H1 (cell line): Measurements from ENCODE around the gene MAN2A1. TPM values are rescaled to one million over a fixed set of nuclear protein-coding genes. Genes with fewer than 3 reads are reported as not detected.
A peak's percentile ranks its signal among the peaks of the same experiment; 100 is the strongest.

Source experiments
- CTCF ChIA-PET: fragments of 300-600 bp; sonication (Branson Sonifier 250); formaldehyde crosslinking; loops from one replicate; lab custom pipeline; 2021; ENCODE audit not compliant: partially characterized antibody; lab: Charles Lee
- POLR2A ChIA-PET: fragments of 300-600 bp; sonication (Branson Sonifier 250); formaldehyde crosslinking; loops from one replicate; lab custom pipeline; 2021; ENCODE audit warnings: inconsistent platforms; ENCODE audit not compliant: partially characterized antibody; lab: Charles Lee
- DNase-seq, 2 experiments: peaks; one replicate each; pipeline versions ENCODE4 v3.0.0 to v3.0.0-alpha.2; 2010 to 2022; ENCODE audit warnings: low spot score in 2 of 2, low read depth in 1 of 2, mixed read lengths in 1 of 2
- FAIRE-seq: peaks from 2 replicates; lab custom pipeline; 2011; peaks lifted over from hg19 to GRCh38; lab: Jason Lieb, UNC
- H2AFZ ChIP-seq: 2 replicates; pipeline ENCODE4 v1.8.1; 2012; ENCODE audit warnings: low read length, inconsistent platforms
- H2AK5ac ChIP-seq: 2 replicates; pipeline ENCODE4 v1.6.1; 2013; ENCODE audit warnings: low read depth, low read length
- H2BK120ac ChIP-seq: replicated peaks from 2 replicates; pipeline ENCODE3; 2013; ENCODE audit warnings: low read depth, low read length, inconsistent platforms
- H2BK12ac ChIP-seq: 2 replicates; pipeline ENCODE4 v1.6.1; 2013; ENCODE audit warnings: low read depth, low read length
- H2BK15ac ChIP-seq: 2 replicates; pipeline ENCODE4 v1.6.1; 2013; ENCODE audit warnings: low read length
- H2BK20ac ChIP-seq: 2 replicates; pipeline ENCODE4 v1.6.1; 2013; ENCODE audit warnings: low read length
- H2BK5ac ChIP-seq: 2 replicates; pipeline ENCODE4 v1.6.1; 2013; ENCODE audit warnings: low read depth, low read length
- H3K14ac ChIP-seq: 2 replicates; pipeline ENCODE4 v1.6.1; 2013; ENCODE audit warnings: inconsistent platforms; ENCODE audit not compliant: insufficient read length
- H3K18ac ChIP-seq: 2 replicates; pipeline ENCODE4 v1.6.1; 2013; ENCODE audit warnings: low read length; ENCODE audit errors: extremely low read depth
- H3K23ac ChIP-seq: 2 replicates; pipeline ENCODE4 v1.6.1; 2013; ENCODE audit warnings: inconsistent platforms; ENCODE audit not compliant: insufficient read length
- H3K23me2 ChIP-seq: 2 replicates; pipeline ENCODE4 v1.6.1; 2013; ENCODE audit warnings: low read depth, low read length
- H3K27ac ChIP-seq: 2 replicates; pipeline ENCODE4 v1.6.1; 2011; ENCODE audit warnings: low read depth, low read length, inconsistent platforms
- H3K27me3 ChIP-seq, 4 experiments: replicated peaks in 1 of 4; 1 replicate in 1 of 4; 2 replicates in 3 of 4; pipeline versions ENCODE4 v1.6.1 to v1.8.1; 2011 to 2013; ENCODE audit warnings: low read length in 3 of 4, mild to moderate bottlenecking in 3 of 4, inconsistent platforms in 2 of 4, mixed read lengths in 2 of 4, moderate library complexity in 1 of 4; ENCODE audit not compliant: control insufficient read depth in 3 of 4, insufficient read depth in 3 of 4; ENCODE audit errors: extremely low read depth in 1 of 4
- H3K36me3 ChIP-seq, 4 experiments: 2 replicates each; pipeline versions ENCODE4 v1.6.1 to v1.8.1; 2011 to 2013; ENCODE audit warnings: mild to moderate bottlenecking in 4 of 4, low read length in 3 of 4, moderate library complexity in 2 of 4, control low read depth in 1 of 4, inconsistent platforms in 1 of 4; ENCODE audit not compliant: insufficient read depth in 4 of 4, control insufficient read depth in 2 of 4
- H3K4ac ChIP-seq: replicated peaks from 2 replicates; pipeline ENCODE3; 2013; ENCODE audit warnings: low read length, low read depth, mixed read lengths, inconsistent platforms; ENCODE audit not compliant: insufficient read length
- H3K4me1 ChIP-seq, 4 experiments: replicated peaks in 1 of 4; 1 replicate in 1 of 4; 2 replicates in 3 of 4; pipeline versions ENCODE4 v1.6.1 to v1.8.1; 2011 to 2013; ENCODE audit warnings: low read length in 3 of 4, inconsistent platforms in 2 of 4, mixed read lengths in 1 of 4; ENCODE audit not compliant: insufficient read depth in 4 of 4, control insufficient read depth in 3 of 4
- H3K4me2 ChIP-seq, 2 experiments: 2 replicates each; pipeline versions ENCODE4 v1.6.1 to v1.8.1; 2011 to 2013; ENCODE audit warnings: low read depth in 2 of 2, low read length in 2 of 2, control low read depth in 1 of 2, inconsistent platforms in 1 of 2, mild to moderate bottlenecking in 1 of 2; ENCODE audit not compliant: insufficient read depth in 1 of 2
- H3K4me3 ChIP-seq, 4 experiments: fragments of 200-600, 300-600 bp in 1 of 4; sonication (generic), shearing (Covaris generic), sonication (Bioruptor Twin) in 1 of 4; 2 replicates each; pipeline versions ENCODE4 v1.5.1 to v1.8.1; 2011 to 2016; ENCODE audit warnings: low read length in 4 of 4, low read depth in 3 of 4, control low read depth in 2 of 4, inconsistent platforms in 2 of 4, mild to moderate bottlenecking in 2 of 4, mixed read lengths in 1 of 4, moderate library complexity in 1 of 4; ENCODE audit not compliant: insufficient read depth in 2 of 4; ENCODE audit errors: extremely low read depth in 1 of 4
- H3K56ac ChIP-seq: replicated peaks from 2 replicates; pipeline ENCODE3; 2013; ENCODE audit warnings: low read depth, mild to moderate bottlenecking, mixed read lengths, low read length, inconsistent platforms; ENCODE audit not compliant: insufficient read length
- H3K79me1 ChIP-seq: 2 replicates; pipeline ENCODE4 v1.6.1; 2013; ENCODE audit warnings: low read depth, low read length, control low read depth
- H3K79me2 ChIP-seq, 2 experiments: 2 replicates each; pipeline versions ENCODE4 v1.6.1 to v1.8.1; 2012 to 2013; ENCODE audit warnings: low read length in 2 of 2, mild to moderate bottlenecking in 2 of 2, inconsistent platforms in 1 of 2; ENCODE audit not compliant: insufficient read depth in 2 of 2, control insufficient read depth in 1 of 2
- H3K9ac ChIP-seq, 4 experiments: replicated peaks in 1 of 4; 1 replicate in 1 of 4; 2 replicates in 3 of 4; pipeline versions ENCODE4 v1.6.1 to v1.8.1; 2011 to 2013; ENCODE audit warnings: low read depth in 3 of 4, low read length in 3 of 4, control low read depth in 2 of 4, mild to moderate bottlenecking in 2 of 4, moderate library complexity in 2 of 4, inconsistent platforms in 1 of 4; ENCODE audit errors: extremely low read depth in 1 of 4
- H3K9me3 ChIP-seq, 2 experiments: 2 replicates each; pipeline versions ENCODE4 v1.6.1 to v1.8.1; 2012 to 2013; ENCODE audit warnings: mild to moderate bottlenecking in 2 of 2, moderate library complexity in 2 of 2, control low read depth in 1 of 2, inconsistent platforms in 1 of 2, low read depth in 1 of 2, low read length in 1 of 2, mixed read lengths in 1 of 2; ENCODE audit not compliant: insufficient read depth in 2 of 2
- H4K20me1 ChIP-seq, 2 experiments: replicated peaks in 1 of 2; 2 replicates each; pipeline versions ENCODE3 to v1.8.1; 2011 to 2013; ENCODE audit warnings: inconsistent platforms in 2 of 2, low read length in 2 of 2, mild to moderate bottlenecking in 1 of 2; ENCODE audit not compliant: insufficient read depth in 2 of 2, control insufficient read depth in 1 of 2
- H4K5ac ChIP-seq: 2 replicates; pipeline ENCODE4 v1.6.1; 2013; ENCODE audit warnings: low read length, low read depth, mixed read lengths, inconsistent platforms; ENCODE audit not compliant: insufficient read length
- H4K8ac ChIP-seq: 2 replicates; pipeline ENCODE4 v1.8.0; 2013; ENCODE audit warnings: mild to moderate bottlenecking, moderate library complexity, low read length, inconsistent platforms; ENCODE audit not compliant: insufficient read depth; ENCODE audit errors: extremely low read depth
- H4K91ac ChIP-seq: replicated peaks from 2 replicates; pipeline ENCODE3; 2013; ENCODE audit warnings: low read length, mixed read lengths, inconsistent platforms; ENCODE audit not compliant: insufficient read length
- ASH2L ChIP-seq: fragments of 200-600, 300-600 bp; sonication (generic); IDR thresholded peaks from one replicate; pipeline ENCODE4 v1.7.1; 2017; ENCODE audit warnings: low read length
- EGR1 ChIP-seq: IDR thresholded peaks from 2 replicates; pipeline ENCODE4 v1.6.1; 2011; ENCODE audit warnings: low read depth, low read length, borderline replicate concordance
- EP300 ChIP-seq, 2 experiments: IDR thresholded peaks; 1 replicate in 1 of 2; 2 replicates in 1 of 2; pipeline ENCODE4 v1.6.1; 2011 to 2012; ENCODE audit warnings: low read depth in 2 of 2, low read length in 2 of 2, mild to moderate bottlenecking in 2 of 2, borderline replicate concordance in 1 of 2, inconsistent platforms in 1 of 2, moderate library complexity in 1 of 2
- EZH2 ChIP-seq: fragments of 200-600 bp; sonication (generic); IDR thresholded peaks from 2 replicates; pipeline ENCODE4 v1.7.1; 2012; ENCODE audit warnings: low read depth, mild to moderate bottlenecking, moderate library complexity, low read length, inconsistent platforms; ENCODE audit not compliant: severe bottlenecking
- FOSL1 ChIP-seq: IDR thresholded peaks from 2 replicates; pipeline ENCODE4 v1.6.1; 2011; ENCODE audit warnings: mild to moderate bottlenecking, low read depth, low read length, moderate library complexity; ENCODE audit not compliant: insufficient read depth
- MAFK ChIP-seq: IDR thresholded peaks from 2 replicates; pipeline ENCODE4 v1.6.1; 2012; ENCODE audit warnings: low read depth, mild to moderate bottlenecking, improper control_type of control experiment, low read length
- POLR2A ChIP-seq, 2 experiments: IDR thresholded peaks; 1 replicate in 1 of 2; 2 replicates in 1 of 2; pipeline ENCODE4 v1.6.1; 2011; ENCODE audit warnings: low read depth in 2 of 2, low read length in 2 of 2, mild to moderate bottlenecking in 2 of 2; ENCODE audit errors: control extremely low read depth in 1 of 2
- RBBP5 ChIP-seq: IDR thresholded peaks from 2 replicates; pipeline ENCODE4 v1.7.1; 2012; ENCODE audit warnings: low read depth, mild to moderate bottlenecking, inconsistent platforms, low read length, moderate library complexity, borderline replicate concordance
- RFX5 ChIP-seq: IDR thresholded peaks from 2 replicates; pipeline ENCODE4 v1.6.1; 2011; ENCODE audit warnings: low read depth, low read length, improper control_type of control experiment, borderline replicate concordance
- SIX5 ChIP-seq: IDR thresholded peaks from 2 replicates; pipeline ENCODE4 v1.6.1; 2011; ENCODE audit warnings: mild to moderate bottlenecking, low read depth, low read length
- SUZ12 ChIP-seq: fragments of 200-600 bp; sonication (generic); IDR thresholded peaks from 2 replicates; pipeline ENCODE4 v1.6.1; 2012; ENCODE audit warnings: mild to moderate bottlenecking, inconsistent platforms, low read length, moderate library complexity, mixed read lengths
- TAF7 ChIP-seq: optimal IDR thresholded peaks from 2 replicates; pipeline ENCODE3; 2011; ENCODE audit warnings: low read depth, mild to moderate bottlenecking, inconsistent platforms, low read length, moderate library complexity, borderline replicate concordance
- USF2 ChIP-seq: IDR thresholded peaks from 2 replicates; pipeline ENCODE4 v1.6.1; 2011; ENCODE audit warnings: low read length, improper control_type of control experiment
- WGBS, 2 experiments: shearing (Covaris generic) in 1 of 2; methylation state at CpG; one replicate each; pipeline versions ENCODE4 v1.1.6 to v1.1.7; 2013 to 2015; ENCODE audit warnings: low lambda C conversion rate in 2 of 2, mixed read lengths in 2 of 2, inconsistent platforms in 1 of 2, low coverage in 1 of 2, missing lambda C conversion rate in 1 of 2; ENCODE audit not compliant: insufficient replicate concordance in 2 of 2, insufficient coverage in 1 of 2, insufficient read length in 1 of 2; ENCODE audit errors: extremely low coverage in 1 of 2, missing lambda C conversion rate in 1 of 2; 5-methylcytosine and 5-hydroxymethylcytosine counted together
- polyA plus RNA-seq, 7 experiments: library from polyadenylated mRNA; depleted of rRNA in 3 of 7; stranded (reverse) in 5 of 7; unstranded in 2 of 7; fragments of >200 nt in 5 of 7; fragments of 200-250 nt in 2 of 7; gene quantifications; 1 replicate in 5 of 7; 2 replicates in 1 of 7; 4 replicates in 1 of 7; pipeline versions ENCODE4 v1.2.1 to v1.2.3, GENCODE V29; 2011 to 2013; ENCODE audit warnings: missing spikeins in 2 of 7, mixed read lengths in 2 of 7
- total RNA-seq: library from RNA; stranded (reverse); fragmentation: NEBNext Ultra II Directional; extraction: Animal tissue kit (Norgen Biotek cat#: 25700); gene quantifications from 2 replicates; pipeline ENCODE4 v1.2.1, GENCODE V29; 2021

Gene MAN2A1
- total and polyA plus RNA-seq, 2 of the 8 experiments (the other 6 are each of a cell fraction or from before 2014, with no cell fraction given), result 29.1 to 102 TPM

GRCh38 chr5:109740966-109741365, 51.2 kb downstream of the MAN2A1 start:
- peaks cover 20 to 38% (median 29%) of the 10 kb centered on the region in 4 experiments for H3K4me1 ChIP-seq
- H3K27ac ChIP-seq, result no peak overlapping the region
- no peaks in the 10 kb centered on the region for H3K27me3 ChIP-seq
- H3K79me1 ChIP-seq, result no peaks in the 10 kb centered on the region; the same call in 1 of the 2 replicates
- H2BK20ac ChIP-seq, result no peak overlapping the region
- peak overlapping the region; percentile 93 for H4K5ac ChIP-seq
- no peak overlapping the region for H2BK15ac ChIP-seq
- H3K36me3 ChIP-seq, result no peaks in the 10 kb centered on the region
- H4K8ac ChIP-seq, result no peak overlapping the region
- H3K4me2 ChIP-seq, result peak overlapping the region; percentile 65 to 89
- FAIRE-seq (no peak), DNase-seq (no peak)
- no peak overlapping the region for H2BK5ac ChIP-seq
- H4K20me1 ChIP-seq, result no peaks in the 10 kb centered on the region
- H3K79me2 ChIP-seq, result peaks cover 0 to 74% of the 10 kb centered on the region in 2 experiments; a peak in 3 of 4 replicates
- no peak overlapping the region for H2BK120ac ChIP-seq
- no peaks in the 10 kb centered on the region for H3K9me3 ChIP-seq
- H3K23ac ChIP-seq, result no peak overlapping the region
- ChIA-PET POLR2A (interaction anchor here (0.9 to 1.8 kb wide), 4 partner anchors 16 to 52 kb away, joined by 3 to 7 read pairs (median 3); partner anchors contain the start of gene MAN2A1), CTCF (no interaction called here)
- H4K91ac ChIP-seq, result no peak overlapping the region
- H2BK12ac ChIP-seq, result no peak overlapping the region
- H3K9ac ChIP-seq, result no peak overlapping the region
- no peaks in the 10 kb centered on the region; the same call in 1 of the 2 replicates for H3K23me2 ChIP-seq
- WGBS, 2 experiments, result 89% methylated on average over 1 of the region's 1 CpG; no CpG with 5 or more reads in 1 of the 2 experiments
- no peak overlapping the region for H2AFZ ChIP-seq
- H3K18ac ChIP-seq, result no peak overlapping the region; the same call in 1 of the 2 replicates
- H3K56ac ChIP-seq, result no peak overlapping the region
- H2AK5ac ChIP-seq, result no peak overlapping the region
- H3K4me3 ChIP-seq, result peak overlapping the region in 1 of 4 experiments; percentile 39; a peak in 2 of 8 replicates
- no peak overlapping the region for H3K4ac ChIP-seq
- no peak overlapping the region for H3K14ac ChIP-seq
- TF ChIP-seq TAF7 (no peak), EGR1 (no peak), SUZ12 (no peak), EP300 (IDR thresholded peaks at IDR 0.05; ENCODE audit: borderline replicate concordance in 1 of 2, low read depth in 2 of 2, low read length in 2 of 2) (no peak), MAFK (no peak), FOSL1 (no peak), ASH2L (no peak), RFX5 (no peak), USF2 (no peak), EZH2 (no peak), POLR2A (IDR thresholded peaks at IDR 0.05; ENCODE audit: control extremely low read depth in 1 of 2, low read depth in 2 of 2, low read length in 2 of 2) (no peak), RBBP5 (no peak), SIX5 (no peak)
